GM18505 (cell line): ENCODE data around the gene BTBD16.

Experiments used
- ATAC-seq: cut with Tn5 transposase; IDR thresholded peaks from one replicate; pipeline ENCODE4 v1.9.1; 2021; ENCODE audit not compliant: unreplicated experiment
- POLR2A ChIP-seq: IDR thresholded peaks from 4 replicates; pipeline ENCODE4 v1.6.1; 2011; ENCODE audit warnings: borderline replicate concordance; ENCODE audit not compliant: insufficient read depth, insufficient read length; ENCODE audit errors: extremely low read depth

The BTBD16 gene

DNA sequence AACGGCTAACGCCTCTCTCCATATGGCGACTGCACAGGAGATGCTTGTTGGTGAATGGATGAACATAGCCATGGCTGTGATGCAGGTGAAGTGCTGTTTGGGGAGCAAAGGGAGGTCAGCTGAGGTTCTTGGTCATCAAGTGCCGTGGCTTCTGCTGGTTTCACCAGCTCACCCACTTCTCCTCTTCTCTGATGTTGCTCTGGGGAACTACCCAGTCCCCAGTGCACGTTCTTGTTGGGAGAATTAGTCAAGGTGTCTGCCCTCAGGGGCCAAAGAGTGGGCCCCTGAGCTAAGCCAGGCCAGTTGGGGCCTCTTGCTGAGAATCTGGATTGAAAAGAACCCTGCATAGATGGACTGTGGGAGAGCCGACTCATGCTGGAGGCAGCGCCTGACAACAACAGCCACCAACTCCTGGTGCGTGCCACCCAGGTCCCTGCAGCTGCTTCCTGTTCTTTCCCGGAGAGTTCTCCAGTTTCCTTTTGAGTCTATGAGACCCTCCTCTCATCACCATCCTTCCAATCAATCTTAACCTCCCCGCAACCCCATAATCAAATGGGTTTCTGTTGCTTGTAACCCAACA lies 3.0 kb downstream of the BTBD16 start:
- no peak for ATAC-seq
- TF ChIP-seq POLR2A = no peak

DNA sequence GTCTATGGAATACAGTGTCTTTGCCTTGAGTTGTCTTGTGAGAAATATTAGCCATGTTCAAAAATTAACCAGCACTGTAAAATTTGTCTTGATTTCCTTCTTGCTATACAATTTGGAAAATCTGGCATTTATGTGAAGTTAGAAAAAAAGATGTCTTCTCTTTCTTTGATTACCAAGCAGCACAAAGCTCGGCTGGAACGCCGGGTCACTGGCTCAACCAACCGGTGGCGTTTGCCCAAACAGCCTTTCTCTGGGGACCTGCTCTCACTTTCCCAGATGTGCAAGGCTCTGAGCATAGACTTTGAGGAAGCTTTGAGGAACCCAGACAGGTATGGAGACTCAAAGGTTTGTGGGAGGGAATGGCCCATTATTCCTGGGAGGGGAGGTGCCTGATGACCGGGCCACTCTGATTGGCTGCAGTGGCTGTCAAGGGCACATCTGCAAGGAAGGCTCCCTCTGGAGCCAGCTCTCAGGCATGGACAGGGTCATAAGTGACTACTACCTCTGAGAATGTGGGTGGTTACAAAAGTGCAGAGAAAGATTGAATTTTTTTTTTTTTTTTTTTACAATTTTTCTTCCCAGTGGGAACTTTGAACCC lies 5.6 kb downstream of the BTBD16 start:
- no peak for ATAC-seq
- no peak for TF ChIP-seq POLR2A

DNA sequence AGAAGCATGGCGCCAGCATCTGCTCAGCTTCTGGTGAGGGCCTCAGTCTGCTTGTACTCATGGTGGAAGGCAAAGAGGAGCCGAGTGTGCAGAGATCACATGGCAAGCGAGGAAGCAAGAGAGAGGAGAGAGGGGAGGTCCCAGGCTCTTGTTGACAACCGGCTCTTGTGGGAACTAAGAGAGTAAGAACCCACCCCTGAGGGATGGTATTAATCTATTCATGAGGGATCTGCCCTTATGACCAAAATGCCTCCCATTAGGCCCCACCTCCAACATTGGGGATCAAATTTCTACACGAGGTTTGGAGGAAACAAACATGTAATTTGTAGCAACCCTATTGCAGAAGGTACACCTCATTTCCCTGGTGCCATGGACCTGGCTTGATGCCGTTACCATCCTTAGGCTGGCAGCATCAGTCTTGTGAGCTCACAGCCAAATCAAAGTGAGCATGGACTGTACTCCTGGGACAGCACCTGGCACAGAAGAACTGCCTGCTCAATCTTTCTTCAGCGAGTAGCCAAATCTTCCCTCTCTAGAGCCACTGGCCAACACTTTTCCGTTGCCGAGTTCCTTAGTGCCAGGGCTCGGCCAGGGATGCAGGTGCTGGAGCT lies 6.5 kb downstream of the BTBD16 start:
- TF ChIP-seq POLR2A = no peak
- no peak for ATAC-seq

DNA sequence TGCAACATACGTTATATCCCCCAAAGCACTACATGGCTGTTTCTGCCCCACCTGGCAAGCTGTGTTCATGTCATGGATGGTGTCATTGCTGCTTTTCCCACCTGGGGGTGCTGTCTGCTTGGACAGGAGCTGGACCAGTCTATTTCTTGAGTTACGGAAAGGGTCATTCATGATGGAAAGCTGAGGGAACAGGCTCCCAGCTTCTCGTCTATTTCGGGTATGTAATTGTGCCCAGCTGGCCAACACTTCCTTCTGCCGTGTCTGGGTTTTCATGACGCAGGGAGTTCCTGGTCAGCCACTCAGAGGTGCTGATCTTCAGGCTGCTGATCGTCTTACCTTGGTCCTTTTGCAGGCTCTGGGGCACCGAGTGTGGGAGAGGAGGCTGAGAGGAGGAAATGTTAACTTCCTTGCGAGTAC lies 8.6 kb downstream of the BTBD16 start:
- ATAC-seq = no peak
- TF ChIP-seq POLR2A = no peak

DNA sequence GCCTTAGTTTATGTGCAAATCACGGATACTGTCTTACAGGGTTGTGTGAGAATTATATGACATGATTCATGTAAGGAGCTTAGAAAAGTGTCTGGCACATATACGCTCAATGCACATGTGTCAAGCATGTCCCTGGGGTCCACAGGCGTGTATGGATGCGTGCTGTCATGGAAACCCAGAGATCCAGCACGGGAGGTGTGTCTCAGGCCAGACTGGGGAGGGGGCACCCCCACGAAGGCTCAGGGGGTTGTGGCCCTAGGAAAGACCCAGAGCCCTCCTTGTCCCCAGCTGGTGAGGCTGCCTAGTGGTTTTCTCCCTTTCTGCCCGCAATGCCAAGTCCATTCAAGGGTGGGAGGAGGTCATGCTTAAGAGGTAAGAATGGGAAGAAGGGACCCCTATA lies 9.1 kb downstream of the BTBD16 start:
- ATAC-seq = no peak
- no peak for TF ChIP-seq POLR2A

DNA sequence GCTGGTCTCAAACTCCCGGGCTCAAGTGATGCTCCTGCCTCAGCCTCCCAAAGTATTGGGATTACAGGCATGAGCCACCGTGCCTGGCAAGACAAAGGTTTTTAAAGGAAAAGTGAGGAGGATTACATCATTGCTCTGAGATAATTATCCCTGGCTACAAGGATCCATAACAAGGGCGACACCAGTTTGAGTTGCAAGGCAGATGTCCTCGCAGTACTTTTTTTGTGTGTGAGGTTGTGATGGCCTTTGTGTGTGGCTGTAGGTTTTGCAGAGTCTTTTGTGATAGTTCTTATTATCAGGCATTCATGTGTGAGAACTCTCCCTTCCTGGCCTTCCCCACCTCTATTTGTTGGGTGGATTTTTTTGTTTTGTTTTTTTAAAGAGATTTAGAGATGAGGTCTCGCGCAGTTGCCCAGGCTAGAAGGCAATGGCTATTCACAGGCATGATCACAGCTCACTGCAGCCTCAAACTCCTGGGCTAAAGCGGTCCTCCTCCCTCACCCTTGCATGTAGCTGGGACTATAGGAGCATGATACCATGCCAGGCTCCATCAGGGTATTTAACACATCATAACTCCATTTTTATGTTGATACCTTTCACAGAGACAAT lies 10.0 kb downstream of the BTBD16 start:
- no peak for TF ChIP-seq POLR2A
- ATAC-seq = no peak

DNA sequence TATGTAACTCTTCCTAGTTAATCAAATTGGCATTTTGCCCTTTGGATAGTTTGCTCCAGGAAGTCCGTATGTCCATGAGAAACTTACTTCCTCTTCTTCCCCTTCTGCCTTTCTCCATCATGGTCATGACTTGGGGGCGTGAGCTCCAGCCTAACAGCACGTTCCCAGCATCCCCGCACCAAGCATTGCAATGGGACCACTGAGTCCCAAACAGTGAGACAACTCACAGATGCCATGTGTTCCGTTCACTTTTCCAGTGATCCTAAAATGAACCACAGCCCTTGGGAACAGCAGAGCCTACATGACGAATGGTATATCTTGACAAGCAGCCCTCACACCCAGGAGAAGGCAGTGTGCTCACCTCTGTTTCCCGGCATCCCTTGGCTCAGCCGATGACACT lies 10.7 kb downstream of the BTBD16 start:
- ATAC-seq = no peak
- no peak for TF ChIP-seq POLR2A

DNA sequence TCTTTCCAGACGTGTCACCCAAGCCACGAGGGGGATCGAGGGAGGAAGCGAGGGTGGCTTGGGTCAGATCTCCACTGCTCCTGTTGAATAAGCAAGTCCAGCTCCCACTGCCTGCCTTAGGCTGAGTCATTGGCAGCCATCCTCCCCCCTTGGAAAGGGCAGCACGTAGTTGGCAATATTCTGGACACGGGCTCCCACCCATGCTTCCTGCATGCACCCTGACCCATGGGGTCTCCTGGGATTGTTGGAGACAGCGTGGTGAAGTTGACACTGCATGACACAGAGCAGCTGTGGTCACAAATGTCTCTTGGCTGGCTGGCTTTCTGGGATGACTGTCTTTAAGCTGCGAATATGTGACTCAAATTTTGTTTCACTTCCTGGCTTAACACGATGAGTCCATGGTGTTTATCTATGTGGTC lies 11.2 kb downstream of the BTBD16 start:
- ATAC-seq = no peak
- no peak for TF ChIP-seq POLR2A

DNA sequence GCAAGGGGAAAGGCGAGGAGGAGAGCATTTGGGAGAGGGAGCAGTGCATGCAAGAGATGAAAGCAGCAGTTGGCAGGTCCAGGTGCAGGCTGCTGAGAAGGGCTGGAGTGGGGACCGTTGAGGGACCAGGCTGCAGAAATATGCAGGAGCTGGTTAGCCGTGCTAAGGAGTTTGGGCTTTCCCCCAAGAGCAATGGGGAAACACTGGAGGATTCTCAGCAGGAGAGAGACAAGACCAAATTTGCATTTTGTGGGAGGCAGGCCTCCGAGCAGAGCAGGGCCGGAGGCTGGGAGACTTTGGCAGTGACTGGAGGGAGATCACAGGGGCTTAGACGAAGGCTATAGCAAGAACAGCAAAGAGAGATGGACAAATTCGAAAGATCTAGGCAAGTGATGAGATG lies 11.8 kb downstream of the BTBD16 start:
- TF ChIP-seq POLR2A = no peak
- no peak for ATAC-seq

DNA sequence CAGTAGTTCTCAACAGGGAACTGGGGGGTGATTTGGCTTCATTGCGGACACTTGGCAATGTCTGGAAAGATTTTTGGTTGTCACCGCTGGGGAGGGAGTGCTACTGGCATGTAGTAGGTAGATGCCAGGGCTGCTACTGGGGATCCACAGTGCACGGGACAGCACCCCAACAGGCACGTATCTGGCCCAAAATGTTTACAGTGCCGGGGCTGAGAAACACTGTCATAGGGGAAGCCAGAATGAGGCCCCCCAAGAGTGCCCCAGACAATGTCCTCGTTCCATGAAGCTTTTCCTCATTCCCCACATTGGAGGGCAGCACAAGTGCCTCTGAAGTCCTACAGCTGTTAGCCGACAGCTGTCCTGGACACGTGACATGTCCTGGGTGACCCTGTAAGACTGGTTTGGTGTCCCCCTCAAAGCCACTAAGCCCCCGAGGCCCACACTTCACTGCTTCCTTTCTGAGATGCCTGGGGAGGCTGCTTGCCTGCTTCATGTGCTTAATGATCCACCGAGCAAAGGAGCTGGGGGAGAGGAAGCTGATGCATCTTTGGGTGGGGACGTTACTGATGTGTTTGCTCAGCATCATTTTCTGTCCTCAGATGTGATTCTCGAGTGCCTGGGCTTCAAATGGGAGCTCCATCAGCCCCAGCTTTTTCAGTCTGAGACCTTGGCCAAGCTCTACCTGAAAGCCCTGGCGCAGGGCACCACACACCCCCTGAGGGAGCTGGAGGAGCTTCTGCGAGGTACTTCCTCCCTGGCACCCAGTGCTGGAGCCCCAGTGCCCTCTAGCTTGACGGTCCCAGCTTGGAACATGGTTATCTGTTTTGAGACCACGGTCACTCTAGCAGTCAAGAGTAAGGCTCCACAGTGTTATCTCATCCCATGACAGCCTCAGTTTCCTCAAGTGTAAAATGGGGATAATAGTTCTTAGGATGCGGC lies 14.7 kb downstream of the BTBD16 start:
- no peak for ATAC-seq
- TF ChIP-seq POLR2A = no peak

DNA sequence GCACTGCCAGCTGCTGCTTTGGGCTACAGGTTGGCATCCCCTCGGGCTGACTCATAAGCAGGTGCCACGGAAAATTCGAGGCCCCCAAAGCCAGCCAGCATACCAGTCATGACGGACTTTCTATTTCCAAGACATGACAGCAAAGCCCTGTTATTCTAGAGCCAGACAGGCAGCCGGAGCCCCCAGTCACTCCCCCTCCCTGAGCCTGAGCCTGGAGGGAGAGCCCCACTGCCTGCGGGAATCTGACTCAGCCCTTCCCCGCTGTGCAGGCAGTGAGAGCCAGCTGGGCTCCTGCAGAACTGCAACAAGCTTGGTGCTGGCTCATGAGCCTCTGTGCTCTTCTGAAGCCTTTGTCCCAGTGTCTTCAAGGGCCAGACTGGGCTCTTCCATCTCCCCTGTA lies 15.8 kb downstream of the BTBD16 start:
- no peak for ATAC-seq
- no peak for TF ChIP-seq POLR2A

DNA sequence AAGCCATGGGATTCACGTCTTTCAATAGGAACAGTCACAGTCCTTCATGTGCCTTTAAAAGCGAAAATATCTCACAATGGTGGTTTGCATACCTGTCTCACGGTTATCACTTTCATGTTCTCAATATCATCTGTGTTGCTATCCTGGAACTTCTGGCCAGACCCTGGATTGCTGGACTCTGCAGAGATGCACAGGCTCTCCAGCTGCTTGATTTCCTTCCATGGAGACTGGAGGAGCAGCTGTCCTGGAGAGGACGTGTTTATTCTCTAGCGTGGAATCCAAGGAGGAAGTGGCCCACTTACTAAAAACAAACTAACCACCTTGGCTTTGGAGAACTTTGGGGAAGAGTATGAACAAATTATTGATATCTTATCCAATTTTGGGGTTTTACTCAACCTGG lies 16.5 kb downstream of the BTBD16 start:
- TF ChIP-seq POLR2A = no peak
- ATAC-seq = no peak

DNA sequence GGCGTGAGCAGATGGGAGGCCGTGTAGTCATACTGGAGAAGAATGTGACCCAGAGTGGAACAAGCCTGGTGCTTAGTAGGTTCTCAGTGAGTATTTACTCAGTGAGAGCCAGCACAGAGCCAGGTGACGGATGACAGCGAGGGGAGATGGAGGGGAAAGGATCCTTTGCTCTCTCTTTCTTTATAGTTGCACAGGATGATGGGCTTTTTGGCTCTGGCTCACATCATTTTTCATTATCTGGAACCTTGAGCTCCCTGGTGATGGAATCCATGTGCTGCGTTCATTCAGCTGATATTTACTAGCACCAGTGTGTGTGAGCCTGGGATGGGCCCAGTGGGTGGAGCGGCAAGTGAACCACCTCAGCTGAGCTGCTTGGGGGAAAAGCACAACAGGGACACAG lies 17.2 kb downstream of the BTBD16 start:
- no peak for TF ChIP-seq POLR2A
- ATAC-seq = no peak

DNA sequence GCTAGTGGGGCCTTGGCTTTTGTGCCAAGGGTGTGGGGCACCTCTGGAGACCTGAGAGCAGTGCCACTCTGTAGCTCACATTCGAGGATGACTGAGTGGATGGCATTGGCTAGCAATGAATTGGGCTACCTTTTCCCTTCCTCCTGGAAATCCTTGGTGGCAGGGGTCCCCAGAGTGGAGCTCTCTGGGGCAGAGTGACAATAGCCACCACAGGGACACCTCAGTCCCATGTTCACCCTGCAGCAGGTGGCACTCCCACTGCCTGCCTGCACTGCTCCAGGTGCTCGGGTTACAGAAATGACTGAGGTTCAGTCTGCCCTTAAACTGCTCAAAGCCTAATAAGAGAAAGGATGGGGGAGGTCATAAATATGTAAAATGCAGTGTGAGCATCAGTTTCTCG lies 17.8 kb downstream of the BTBD16 start:
- no peak for ATAC-seq

DNA sequence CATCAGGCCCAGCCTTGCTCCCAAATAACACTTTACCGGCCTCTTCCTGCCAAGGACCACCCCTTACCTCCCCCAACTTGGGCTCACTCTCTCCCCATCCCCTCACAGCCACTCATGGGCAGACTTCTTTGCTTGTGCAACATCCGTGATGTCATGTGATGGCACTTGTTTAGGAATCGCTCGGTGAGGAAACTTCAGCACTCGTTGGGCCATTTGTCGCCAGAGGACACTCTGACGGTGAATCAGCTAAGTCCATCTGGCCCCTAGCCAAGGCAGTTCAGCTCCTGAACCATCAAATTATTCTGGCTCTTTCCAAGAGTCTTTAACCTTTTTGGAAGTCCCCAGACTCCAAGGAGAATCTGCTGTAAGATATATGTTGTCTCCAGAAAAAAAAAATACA lies 19.2 kb downstream of the BTBD16 start:
- no peak for TF ChIP-seq POLR2A
- no peak for ATAC-seq

More for the DNA sequence above, 17.8 kb downstream of the BTBD16 start:
- TF ChIP-seq POLR2A = no peak
